ENCODE data around the gene FOXF1. TPM values are rescaled to one million over a fixed set of nuclear protein-coding genes. Genes with fewer than 3 reads are reported as not detected.

FOXF1 gene
- total RNA-seq, 1 donor from 2014 or later, result 0.69 TPM

GRCh38 chr16:86511317-86512161, 1.2 kb downstream of the FOXF1 start:
- Mint-ChIP-seq H3K27me3 (ENCODE audit: unreplicated experiment) (peaks cover 37% of the 10 kb centered on the region), H3K9me3 (ENCODE audit: unreplicated experiment) (no peaks in the 10 kb centered on the region), H3K4me3 (ENCODE audit: unreplicated experiment) (peak overlapping the region; percentile 69), H3K27ac (ENCODE audit: unreplicated experiment) (no peak overlapping the region), H3K4me1 (ENCODE audit: unreplicated experiment) (peaks cover 18% of the 10 kb centered on the region), H3K36me3 (ENCODE audit: low read depth, unreplicated experiment) (peaks cover 3% of the 10 kb centered on the region)
- no peak for TF ChIP-seq CTCF (IDR thresholded peaks at IDR 0.05; ENCODE audit: unreplicated experiment)
- DNase-seq (ENCODE audit: low spot score), result no peak

- Mint-ChIP-seq H3K27me3 (ENCODE audit: unreplicated experiment) (peaks cover 37% of the 10 kb centered on the region), H3K36me3 (ENCODE audit: low read depth, unreplicated experiment) (peaks cover 3% of the 10 kb centered on the region), H3K27ac (ENCODE audit: unreplicated experiment) (no peak overlapping the region), H3K4me1 (ENCODE audit: unreplicated experiment) (peaks cover 19% of the 10 kb centered on the region), H3K9me3 (ENCODE audit: unreplicated experiment) (no peaks in the 10 kb centered on the region), H3K4me3 (ENCODE audit: unreplicated experiment) (no peak overlapping the region)
- TF ChIP-seq CTCF (IDR thresholded peaks at IDR 0.05; ENCODE audit: unreplicated experiment), result no peak
- DNase-seq (ENCODE audit: low spot score), result no peak
These were observed 2.1 kb downstream of the FOXF1 start for GRCh38 chr16:86512301-86512859.

- no peak for TF ChIP-seq CTCF (IDR thresholded peaks at IDR 0.05; ENCODE audit: unreplicated experiment)
- H3K27ac Mint-ChIP-seq (ENCODE audit: unreplicated experiment), result peak overlapping the region; percentile 57
- H3K4me3 Mint-ChIP-seq (ENCODE audit: unreplicated experiment), result no peak overlapping the region
- no peaks in the 10 kb centered on the region for H3K36me3 Mint-ChIP-seq (ENCODE audit: low read depth, unreplicated experiment)
- peaks cover 14% of the 10 kb centered on the region for H3K4me1 Mint-ChIP-seq (ENCODE audit: unreplicated experiment)
- no peaks in the 10 kb centered on the region for H3K9me3 Mint-ChIP-seq (ENCODE audit: unreplicated experiment)
- DNase-seq (ENCODE audit: low spot score), result no peak
- H3K27me3 Mint-ChIP-seq (ENCODE audit: unreplicated experiment), result peaks cover 32% of the 10 kb centered on the region
These were observed 2.6 kb downstream of the FOXF1 start for GRCh38 chr16:86512860-86513470.

- no peak for TF ChIP-seq CTCF (IDR thresholded peaks at IDR 0.05; ENCODE audit: unreplicated experiment)
- H3K9me3 Mint-ChIP-seq (ENCODE audit: unreplicated experiment), result no peaks in the 10 kb centered on the region
- no peak for DNase-seq (ENCODE audit: low spot score)
- peaks cover 13% of the 10 kb centered on the region for H3K4me1 Mint-ChIP-seq (ENCODE audit: unreplicated experiment)
- peak overlapping the region; percentile 57 for H3K27ac Mint-ChIP-seq (ENCODE audit: unreplicated experiment)
- H3K27me3 Mint-ChIP-seq (ENCODE audit: unreplicated experiment), result peaks cover 32% of the 10 kb centered on the region
- peak overlapping the region; percentile 66 for H3K4me3 Mint-ChIP-seq (ENCODE audit: unreplicated experiment)
- H3K36me3 Mint-ChIP-seq (ENCODE audit: low read depth, unreplicated experiment), result no peaks in the 10 kb centered on the region
These were observed 3.3 kb downstream of the FOXF1 start for GRCh38 chr16:86513471-86514277.

Data from endothelial cell (in vitro differentiated cells).